AG04449 (cell line): ENCODE data around the gene SRSF3.

Source experiments
- CTCF ChIA-PET: fragments of 350-600 bp; formaldehyde crosslinking; extraction: SDS; loops from one replicate; lab custom pipeline; 2021; ENCODE audit warnings: antibody characterized with exemption; lab: Yijun Ruan, JAX
- POLR2A ChIA-PET: fragments of 400-600, 350-600 bp; formaldehyde crosslinking; extraction: SDS; loops from one replicate; lab custom pipeline; 2020; ENCODE audit warnings: antibody characterized with exemption, inconsistent platforms; lab: Yijun Ruan, JAX
- DNase-seq: peaks from one replicate; pipeline ENCODE4 v3.0.0-alpha.2; 2010; ENCODE audit warnings: low read depth, low spot score
- H3K4me3 ChIP-seq: 2 replicates; pipeline ENCODE4 v1.5.1; 2011; ENCODE audit warnings: low read depth, mild to moderate bottlenecking, control low read depth, low read length
- CTCF ChIP-seq: IDR thresholded peaks from one replicate; pipeline ENCODE4 v1.5.1; 2011; ENCODE audit warnings: mild to moderate bottlenecking, moderate library complexity, low read length, control low read depth, inconsistent platforms; ENCODE audit not compliant: insufficient read depth; ENCODE audit errors: missing control alignments

SRSF3 gene

GRCh38 chr6:36594029-36594815 is at the start of gene SRSF3:
TSS of gene SRSF3 (plus strand) at chr6:36594362. CDS start at chr6:36596763, 2,401 bp downstream.
- ChIA-PET CTCF (interaction anchor here (1.1 kb wide), 1 partner anchor 10 kb away, joined by 4 read pairs; no protein-coding TSS in a partner anchor), POLR2A (interaction anchor here (1.2 to 8.0 kb wide), 5 partner anchors 11 to 18 kb away, joined by 4 to 56 read pairs (median 17); no protein-coding TSS in a partner anchor)
- DNase-seq: peak; percentile 84
- peak; percentile 63 for TF ChIP-seq CTCF
- peak within 1 kb of the TSS; percentile 70 for H3K4me3 ChIP-seq

GRCh38 chr6:36545767-36546307 is 48.3 kb upstream of the SRSF3 start:
- POLR2A ChIA-PET: interaction anchor here (0.5 to 1.0 kb wide), 4 partner anchors 12 to 50 kb away, joined by 3 to 4 read pairs (median 4); no protein-coding TSS in a partner anchor
- H3K4me3 ChIP-seq: peak overlapping the region; percentile 98
- no peak for TF ChIP-seq CTCF
- no peak for DNase-seq
- CTCF ChIA-PET: interaction anchor here (0.7 to 1.6 kb wide), 7 partner anchors 12 to 135 kb away, joined by 3 to 6 read pairs (median 4); no protein-coding TSS in a partner anchor

- no peak for DNase-seq
- H3K4me3 ChIP-seq: peak overlapping the region; percentile 98
- ChIA-PET CTCF (interaction anchor here (0.8 to 1.6 kb wide), 6 partner anchors 12 to 65 kb away, joined by 3 to 6 read pairs (median 4); no protein-coding TSS in a partner anchor), POLR2A (interaction anchor here (0.5 to 1.0 kb wide), 3 partner anchors 12 to 50 kb away, joined by 3 to 4 read pairs (median 4); no protein-coding TSS in a partner anchor)
- no peak for TF ChIP-seq CTCF
Observed at GRCh38 chr6:36546308-36546919, 47.7 kb upstream of the SRSF3 start.

- TF ChIP-seq CTCF: no peak
- H3K4me3 ChIP-seq: peak within 1 kb of the TSS; percentile 98
- DNase-seq: no peak
- ChIA-PET POLR2A (interaction anchor here (1.0 kb wide), 1 partner anchor 13 kb away, joined by 3 read pairs; no protein-coding TSS in a partner anchor), CTCF (interaction anchor here (1.0 to 1.6 kb wide), 2 partner anchors 33 to 64 kb away, joined by 3 to 4 read pairs; no protein-coding TSS in a partner anchor)
Observed at GRCh38 chr6:36546920-36547645, 47.1 kb upstream of the SRSF3 start, which contains the start of gene STK38. TSS of gene STK38 (minus strand) at chr6:36547479. CDS start at chr6:36540202, 7,277 bp downstream.

GRCh38 chr6:36547646-36548400 is 46.3 kb upstream of the SRSF3 start:
- no peak for TF ChIP-seq CTCF
- ChIA-PET POLR2A (interaction anchor here (0.6 kb wide), 1 partner anchor 49 kb away, joined by 4 read pairs; no protein-coding TSS in a partner anchor), CTCF (interaction anchor here (0.7 to 1.0 kb wide), 2 partner anchors 18 to 176 kb away, joined by 3 to 4 read pairs; no protein-coding TSS in a partner anchor)
- DNase-seq: no peak
- peak overlapping the region; percentile 98 for H3K4me3 ChIP-seq
